IPS-15b (cell line): Measurements from ENCODE around the gene SERTAD2.
A peak's percentile ranks its signal among the peaks of the same experiment; 100 is the strongest.

ENCODE experiments used
- H3K27me3 ChIP-seq: one replicate; pipeline ENCODE4 v1.6.1; 2013; ENCODE audit warnings: low read length; ENCODE audit not compliant: control insufficient read depth, insufficient read depth
- H3K36me3 ChIP-seq: one replicate; pipeline ENCODE4 v1.6.1; 2013; ENCODE audit warnings: low read length; ENCODE audit not compliant: control insufficient read depth, insufficient read depth
- H3K4me1 ChIP-seq: one replicate; pipeline ENCODE4 v1.6.1; 2013; ENCODE audit warnings: mild to moderate bottlenecking, low read length; ENCODE audit not compliant: control insufficient read depth, insufficient read depth
- H3K4me3 ChIP-seq: one replicate; pipeline ENCODE4 v1.5.1; 2013; ENCODE audit warnings: low read depth, low read length
- H3K9ac ChIP-seq: one replicate; pipeline ENCODE4 v1.6.1; 2013; ENCODE audit warnings: low read depth, mild to moderate bottlenecking, low read length
- H3K9me3 ChIP-seq: one replicate; pipeline ENCODE4 v1.6.1; 2013; ENCODE audit warnings: mild to moderate bottlenecking, low read length; ENCODE audit not compliant: control insufficient read depth, insufficient read depth

SERTAD2 gene

DNA sequence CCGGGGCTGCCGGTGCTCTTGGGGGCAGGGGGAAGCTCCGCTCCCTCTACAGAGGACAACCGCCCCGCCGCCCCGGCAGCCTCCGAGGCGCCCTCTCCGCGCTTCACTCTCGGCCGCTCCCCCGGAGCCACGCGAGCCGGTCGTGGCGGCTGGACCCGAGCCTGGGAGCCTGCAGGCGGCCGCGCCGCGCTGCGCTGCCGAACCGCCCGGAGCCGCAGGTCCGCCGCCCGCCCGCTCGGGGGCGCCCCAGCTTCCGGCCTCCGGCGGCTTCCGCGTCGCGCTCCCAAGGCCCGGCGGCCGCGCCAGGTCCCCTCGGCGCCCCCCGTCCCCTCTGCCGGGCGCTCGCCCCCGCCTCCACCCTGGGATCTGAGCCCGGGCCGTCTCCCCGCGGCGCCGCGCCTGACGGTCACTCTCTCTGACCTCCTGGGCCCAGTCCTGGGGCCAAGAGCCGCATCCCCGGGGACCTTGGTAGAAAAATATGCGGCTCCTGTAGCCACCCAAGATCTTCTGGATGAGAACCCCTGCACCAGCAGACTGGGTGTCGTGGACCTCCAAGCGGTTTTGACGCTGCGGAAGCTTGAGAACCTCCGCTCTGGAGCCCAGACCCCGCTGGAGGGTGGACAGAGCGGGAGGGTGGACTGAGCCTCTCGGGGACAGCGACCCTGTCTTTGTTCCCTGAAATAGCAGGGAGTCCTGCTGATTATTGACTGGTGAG is 44.3 kb downstream of the SERTAD2 start:
- H3K27me3 ChIP-seq: peaks cover 22% of the 10 kb centered on the region
- H3K9ac ChIP-seq: peak overlapping the region; percentile 24
- H3K36me3 ChIP-seq: no peaks in the 10 kb centered on the region
- H3K9me3 ChIP-seq: no peaks in the 10 kb centered on the region
- peak overlapping the region; percentile 75 for H3K4me3 ChIP-seq
- H3K4me1 ChIP-seq: peaks cover 9% of the 10 kb centered on the region

DNA sequence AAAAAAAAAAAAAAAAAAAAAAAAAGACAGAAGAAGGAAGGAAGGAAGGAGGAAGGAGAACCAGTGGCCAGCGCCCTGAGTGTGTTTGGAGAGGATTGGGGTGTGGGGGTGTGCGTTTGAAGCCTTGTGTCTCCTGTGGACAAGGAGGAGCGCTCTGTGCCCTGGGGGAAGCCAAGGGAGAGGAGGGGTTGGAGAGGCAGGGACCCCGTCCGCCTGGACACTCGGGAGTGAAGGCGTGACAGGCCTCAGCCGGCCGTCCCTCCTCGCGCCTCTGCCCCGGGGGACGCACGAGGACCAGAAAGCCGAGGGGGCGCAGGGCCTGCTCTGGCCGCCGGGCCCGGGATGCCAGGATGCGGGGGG is 44.9 kb downstream of the SERTAD2 start:
- Histone ChIP-seq H3K4me3 (no peak overlapping the region), H3K36me3 (no peaks in the 10 kb centered on the region), H3K9me3 (no peaks in the 10 kb centered on the region), H3K27me3 (peaks cover 22% of the 10 kb centered on the region), H3K4me1 (peaks cover 9% of the 10 kb centered on the region), H3K9ac (no peak overlapping the region)

DNA sequence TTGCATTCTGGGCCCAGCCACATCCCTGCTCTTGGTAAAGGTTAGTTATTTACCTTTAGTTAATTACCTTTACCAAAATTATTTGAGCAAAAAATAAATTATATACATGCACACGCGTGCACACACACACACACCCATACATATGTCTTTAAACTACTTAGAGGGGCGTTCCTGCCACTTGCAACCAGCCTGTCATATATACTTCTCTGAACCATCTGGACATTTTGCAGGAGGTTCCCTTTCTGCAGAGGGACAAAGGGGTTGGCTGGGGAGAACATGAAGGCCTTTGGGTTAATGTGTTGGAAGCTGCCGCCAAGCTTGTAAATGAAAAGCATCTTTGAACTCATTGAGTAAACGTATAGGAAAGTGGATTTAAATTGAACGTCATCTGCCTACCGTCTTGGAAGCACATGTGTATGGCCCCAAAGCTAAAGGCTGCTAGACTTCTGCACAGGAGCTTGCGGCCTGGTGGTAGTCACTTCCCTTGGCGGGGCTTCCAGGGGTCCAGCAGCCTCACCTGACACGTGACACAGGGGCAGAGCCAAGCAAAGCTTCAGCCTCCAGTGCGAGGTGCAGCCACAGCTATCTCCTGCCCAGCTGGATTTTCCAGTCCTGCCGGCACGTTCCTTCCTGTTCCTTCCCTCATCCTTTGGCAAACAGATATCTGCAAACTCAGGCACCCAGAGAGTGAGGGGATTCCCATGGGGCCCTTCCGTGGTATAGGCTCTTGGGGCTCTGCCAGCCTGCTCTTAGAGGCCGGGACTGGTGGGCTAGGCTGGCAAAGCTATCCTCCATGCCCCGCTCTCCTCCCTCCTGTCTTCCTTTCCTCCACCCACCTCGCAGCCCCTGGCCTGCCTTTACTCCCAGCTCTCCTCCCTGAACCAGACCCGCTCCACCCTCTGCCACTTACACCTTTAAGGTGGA is 46.1 kb downstream of the SERTAD2 start:
- Histone ChIP-seq H3K4me1 (peaks cover 9% of the 10 kb centered on the region), H3K27me3 (peaks cover 22% of the 10 kb centered on the region), H3K9ac (no peak overlapping the region), H3K9me3 (no peaks in the 10 kb centered on the region), H3K4me3 (no peak overlapping the region), H3K36me3 (no peaks in the 10 kb centered on the region)

DNA sequence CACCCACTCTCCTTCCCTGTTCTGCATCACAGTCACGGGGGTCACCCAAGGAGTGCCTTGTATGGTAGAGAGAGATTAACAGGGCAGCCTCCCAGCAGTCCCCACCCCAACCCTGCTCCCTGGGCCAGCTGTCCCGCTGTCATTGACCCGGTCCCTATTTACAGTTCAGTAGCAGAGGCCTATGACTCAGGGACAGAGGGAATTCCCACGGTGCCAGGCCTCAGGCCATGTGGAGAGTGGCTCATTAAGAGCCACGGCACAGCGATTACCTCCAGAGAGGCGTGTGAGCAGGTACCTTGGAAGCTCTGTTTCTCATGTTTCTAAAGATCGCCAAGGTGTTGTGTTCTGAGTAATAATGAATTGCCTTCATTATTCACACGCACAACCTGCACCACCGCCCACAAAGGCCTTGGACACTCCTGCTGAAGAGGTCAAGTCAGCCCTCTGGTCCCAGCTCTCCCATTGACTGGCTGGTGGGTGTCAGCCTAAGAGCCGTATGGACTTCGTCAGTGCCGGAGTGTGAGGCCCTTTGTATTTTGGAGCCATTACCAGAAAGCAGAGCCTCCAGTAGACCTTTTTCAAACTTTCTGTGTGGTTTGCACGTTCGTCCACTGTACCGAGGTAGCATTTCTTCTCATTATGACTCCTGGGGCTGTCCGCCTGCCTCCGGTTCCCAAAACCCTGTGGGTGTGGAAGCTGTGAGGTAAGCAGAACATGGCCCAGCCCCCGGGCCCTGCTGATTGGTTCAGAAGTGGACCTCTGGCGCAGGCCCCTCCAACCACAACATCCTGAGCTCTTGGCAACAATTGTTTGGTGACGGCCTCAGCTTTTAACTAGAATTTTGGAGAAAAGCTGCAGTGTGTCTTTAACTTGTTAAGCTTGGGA is 47.0 kb downstream of the SERTAD2 start:
- Histone ChIP-seq H3K27me3 (peaks cover 20% of the 10 kb centered on the region), H3K9ac (no peak overlapping the region), H3K9me3 (no peaks in the 10 kb centered on the region), H3K4me1 (peaks cover 9% of the 10 kb centered on the region), H3K4me3 (no peak overlapping the region), H3K36me3 (no peaks in the 10 kb centered on the region)

DNA sequence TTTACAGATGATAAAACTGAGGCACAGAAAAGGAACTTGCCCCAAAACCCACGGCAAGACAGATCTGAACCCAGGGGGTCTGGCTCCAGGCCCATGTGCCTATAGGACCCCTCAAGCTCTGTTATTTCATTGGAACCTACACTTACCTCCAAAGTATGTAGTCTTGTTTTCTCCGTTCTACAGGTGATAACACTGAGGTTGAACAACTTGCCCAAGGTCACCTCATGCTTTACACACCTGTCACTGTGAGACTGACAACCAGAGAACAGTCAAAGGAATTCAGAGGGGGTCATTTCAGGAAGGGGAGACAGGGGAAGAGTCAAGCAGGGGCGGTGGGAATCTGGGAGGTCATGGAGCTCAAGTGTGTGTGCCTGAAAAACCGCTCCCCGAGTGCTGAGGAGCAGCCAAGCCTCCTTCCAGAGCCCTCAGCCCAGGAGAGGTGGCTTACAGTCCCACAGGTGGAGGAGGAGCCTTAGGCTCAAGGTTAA is 47.7 kb downstream of the SERTAD2 start:
- Histone ChIP-seq H3K4me1 (peaks cover 9% of the 10 kb centered on the region), H3K9me3 (no peaks in the 10 kb centered on the region), H3K9ac (no peak overlapping the region), H3K36me3 (no peaks in the 10 kb centered on the region), H3K27me3 (peaks cover 20% of the 10 kb centered on the region), H3K4me3 (no peak overlapping the region)

DNA sequence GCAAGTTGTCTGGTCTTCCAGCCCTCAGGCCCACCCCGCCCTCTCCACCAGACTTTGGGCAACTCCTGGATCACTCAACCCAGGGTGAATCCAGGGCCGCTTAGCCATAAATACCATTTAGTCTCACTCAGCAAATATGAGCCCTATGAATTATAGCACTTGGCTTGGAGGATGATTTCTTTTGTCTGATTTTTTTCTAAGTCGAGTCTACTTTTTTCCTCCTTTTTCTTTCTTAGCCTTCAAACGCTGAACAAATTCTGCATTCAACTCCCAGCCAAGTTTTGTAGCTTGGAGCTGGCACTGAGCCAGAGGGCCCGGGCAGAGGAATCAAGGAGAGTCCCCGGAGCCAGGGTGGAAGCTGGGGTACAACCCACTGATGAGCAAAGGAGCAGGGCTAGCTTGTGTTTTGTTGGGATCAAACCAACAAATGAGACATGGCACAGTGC is 48.7 kb downstream of the SERTAD2 start:
- no peaks in the 10 kb centered on the region for H3K9me3 ChIP-seq
- H3K4me3 ChIP-seq: no peak overlapping the region
- H3K9ac ChIP-seq: no peak overlapping the region
- no peaks in the 10 kb centered on the region for H3K36me3 ChIP-seq
- peaks cover 9% of the 10 kb centered on the region for H3K4me1 ChIP-seq
- peaks cover 12% of the 10 kb centered on the region for H3K27me3 ChIP-seq

DNA sequence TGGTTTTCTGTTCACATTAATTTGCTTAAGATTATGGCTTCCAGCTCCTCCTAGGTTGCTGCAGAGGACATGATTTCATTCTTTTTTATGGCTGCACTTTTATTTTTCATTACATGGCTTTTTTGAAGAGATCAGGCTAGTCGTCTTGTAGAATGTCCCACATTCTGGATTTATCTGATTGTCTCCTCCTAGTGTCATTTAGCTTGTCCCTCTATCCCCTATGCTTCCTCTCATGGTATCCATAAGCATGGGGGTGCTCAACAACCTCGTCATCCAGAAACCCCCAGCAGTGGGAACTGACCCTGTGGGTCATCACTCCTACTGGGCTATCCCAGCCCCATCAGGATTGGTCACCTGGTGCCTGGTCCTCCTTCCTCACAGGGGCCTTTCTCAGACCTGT is 49.6 kb downstream of the SERTAD2 start:
- Histone ChIP-seq H3K9ac (no peak overlapping the region), H3K9me3 (no peaks in the 10 kb centered on the region), H3K27me3 (peaks cover 7% of the 10 kb centered on the region), H3K36me3 (no peaks in the 10 kb centered on the region), H3K4me1 (peaks cover 5% of the 10 kb centered on the region), H3K4me3 (no peak overlapping the region)

DNA sequence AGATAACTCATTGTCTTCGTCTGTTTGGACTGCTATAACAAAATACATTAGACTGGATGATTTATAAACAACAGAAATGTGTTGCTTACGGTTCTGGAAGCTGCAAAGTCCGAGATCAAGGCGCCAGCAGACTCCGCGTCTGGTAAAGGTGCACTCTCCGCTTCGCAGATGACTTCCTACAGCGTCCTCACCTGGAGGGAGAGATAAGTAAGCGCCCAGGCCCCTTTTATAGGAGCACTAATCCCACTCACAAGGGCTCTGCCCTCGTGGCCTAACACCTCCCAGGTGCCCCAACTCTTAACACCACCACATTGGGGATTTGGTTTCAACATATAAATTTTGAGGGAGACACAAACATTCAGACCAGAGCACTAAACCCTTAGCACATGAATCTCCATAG is 51.3 kb downstream of the SERTAD2 start:
- H3K9ac ChIP-seq: no peak overlapping the region
- H3K4me1 ChIP-seq: peaks cover 5% of the 10 kb centered on the region
- no peaks in the 10 kb centered on the region for H3K36me3 ChIP-seq
- no peaks in the 10 kb centered on the region for H3K27me3 ChIP-seq
- no peaks in the 10 kb centered on the region for H3K9me3 ChIP-seq
- H3K4me3 ChIP-seq: no peak overlapping the region

DNA sequence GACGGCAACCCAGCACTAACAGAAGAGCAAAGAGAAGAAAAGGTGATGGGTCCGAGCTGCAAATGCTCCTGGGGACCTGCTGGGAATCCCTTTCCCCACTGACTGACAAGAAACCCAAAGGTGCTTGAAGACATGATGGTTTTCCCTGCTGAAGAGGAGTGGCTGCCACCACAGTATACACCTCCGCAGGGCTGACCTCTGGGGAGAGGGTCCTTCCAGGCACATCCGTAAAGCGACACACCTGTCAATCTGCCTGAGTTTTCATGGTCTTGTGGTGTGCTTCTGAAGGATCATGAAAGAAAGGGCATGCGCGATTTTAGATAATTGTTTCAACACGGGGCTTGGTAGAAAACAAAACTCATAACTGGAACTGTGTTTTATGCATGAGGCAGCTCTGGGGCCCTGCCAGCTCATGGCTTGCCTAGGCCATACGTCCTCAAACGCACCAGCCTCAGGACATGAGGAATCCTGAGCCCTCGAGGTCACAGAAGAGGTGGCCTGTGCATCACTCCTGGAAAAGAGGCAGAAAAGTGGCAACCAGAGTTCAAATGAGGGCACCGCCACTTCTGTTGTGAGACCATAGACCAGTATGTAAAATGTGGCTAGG is 51.8 kb downstream of the SERTAD2 start:
- H3K27me3 ChIP-seq: no peaks in the 10 kb centered on the region
- H3K4me1 ChIP-seq: peaks cover 5% of the 10 kb centered on the region
- H3K4me3 ChIP-seq: no peak overlapping the region
- H3K9ac ChIP-seq: no peak overlapping the region
- H3K9me3 ChIP-seq: no peaks in the 10 kb centered on the region
- H3K36me3 ChIP-seq: no peaks in the 10 kb centered on the region

DNA sequence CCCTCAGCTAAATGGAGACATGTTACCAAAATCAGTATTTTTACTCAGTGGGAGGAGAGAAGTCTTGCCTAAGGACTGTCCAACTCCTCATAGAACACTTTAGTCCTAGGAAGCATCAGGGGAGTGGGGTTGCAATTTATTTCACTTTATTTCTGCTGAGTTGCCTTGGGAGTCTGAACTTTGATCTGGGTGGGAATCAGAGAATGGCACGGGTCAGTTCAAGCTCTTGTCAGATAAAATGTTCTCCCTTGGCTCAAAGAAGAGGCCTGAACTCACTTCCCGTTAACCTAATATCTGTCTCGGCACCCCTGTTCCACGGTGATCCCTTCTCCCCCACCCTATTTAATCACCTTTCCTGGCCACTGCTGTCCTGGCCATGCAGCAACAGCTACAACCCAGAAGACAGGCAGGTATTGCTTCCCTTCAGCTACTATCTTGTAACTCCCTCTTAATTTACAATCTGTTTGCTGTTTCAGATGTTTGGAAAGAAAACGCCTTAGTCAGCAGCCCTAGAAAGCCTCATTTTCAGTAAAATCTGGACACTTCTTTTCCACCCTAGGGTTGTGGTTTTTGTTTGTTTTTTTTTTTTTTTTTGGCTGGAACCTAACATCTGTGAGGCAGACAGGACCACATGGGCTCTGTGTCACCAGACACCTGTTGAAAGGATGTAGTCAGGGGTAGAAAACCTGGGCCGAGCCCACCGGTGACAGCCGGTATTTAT is 52.5 kb downstream of the SERTAD2 start:
- H3K36me3 ChIP-seq: no peaks in the 10 kb centered on the region
- peaks cover 2% of the 10 kb centered on the region for H3K4me1 ChIP-seq
- no peak overlapping the region for H3K9ac ChIP-seq
- no peaks in the 10 kb centered on the region for H3K27me3 ChIP-seq
- no peaks in the 10 kb centered on the region for H3K9me3 ChIP-seq
- H3K4me3 ChIP-seq: no peak overlapping the region
